HepG2 (cell line): ENCODE results near the gene FAM32A. TPM values are rescaled to one million over a fixed set of nuclear protein-coding genes. Genes with fewer than 3 reads are reported as not detected.
A peak's percentile ranks its signal among the peaks of the same experiment; 100 is the strongest.

Experiments
- BORCS8-MEF2B ChIP-seq: sonication (generic); formaldehyde crosslinking; IDR thresholded peaks from 2 replicates; pipeline ENCODE4 v1.8.0; 2022; ENCODE audit warnings: mild to moderate bottlenecking, missing genetic modification reagents
- EP300 ChIP-seq, 3 experiments: sonication (generic) in 1 of 3; formaldehyde crosslinking in 1 of 3; IDR thresholded peaks; 2 replicates each; pipeline versions ENCODE4 v1.5.1 to v1.6.1; 2011 to 2020; ENCODE audit warnings: low read depth in 2 of 3, low read length in 2 of 3, borderline replicate concordance in 1 of 3, improper control_type of control experiment in 1 of 3, mild to moderate bottlenecking in 1 of 3, missing genetic modification reagents in 1 of 3, moderate library complexity in 1 of 3
- KDM4B ChIP-seq: sonication (generic); formaldehyde crosslinking; IDR thresholded peaks from 2 replicates; pipeline ENCODE4 v1.4.0; 2020; ENCODE audit warnings: missing genetic modification reagents
- RERE ChIP-seq: IDR thresholded peaks from 2 replicates; pipeline ENCODE4 v1.6.1; 2016; ENCODE audit warnings: low read depth, missing genetic modification reagents, missing compliant biosample characterization
- SIX1 ChIP-seq: sonication (generic); formaldehyde crosslinking; IDR thresholded peaks from 2 replicates; pipeline ENCODE4 v1.4.0; 2020; ENCODE audit warnings: missing genetic modification reagents, borderline replicate concordance
- XBP1 ChIP-seq: sonication (generic); formaldehyde crosslinking; IDR thresholded peaks from 2 replicates; pipeline ENCODE4 v1.5.0; 2020; ENCODE audit warnings: missing genetic modification reagents
- ZBED4 ChIP-seq: sonication (generic); formaldehyde crosslinking; IDR thresholded peaks from 2 replicates; pipeline ENCODE4 v1.4.0; 2020; ENCODE audit warnings: missing genetic modification reagents, borderline replicate concordance
- ZFYVE20 ChIP-seq: sonication (generic); formaldehyde crosslinking; IDR thresholded peaks from 2 replicates; pipeline ENCODE4 v1.8.0; 2023; ENCODE audit warnings: low read depth, mild to moderate bottlenecking, moderate library complexity, missing genetic modification reagents, borderline replicate concordance
- ZNF24 ChIP-seq: fragments of 450-650 bp; IDR thresholded peaks from 2 replicates; pipeline ENCODE4 v1.6.1; 2017; ENCODE audit warnings: antibody characterized with exemption, mild to moderate bottlenecking
- ZNF546 ChIP-seq: sonication (generic); formaldehyde crosslinking; conservative IDR thresholded peaks from 2 replicates; pipeline ENCODE4 v1.8.1; 2023; ENCODE audit warnings: mild to moderate bottlenecking, missing genetic modification reagents
- ZNF75D ChIP-seq: sonication (generic); formaldehyde crosslinking; IDR thresholded peaks from 2 replicates; pipeline ENCODE4 v1.8.1; 2023; ENCODE audit warnings: missing genetic modification reagents, mild to moderate bottlenecking, borderline replicate concordance
- ZSCAN12 ChIP-seq: sonication (generic); formaldehyde crosslinking; IDR thresholded peaks from 2 replicates; pipeline ENCODE4 v1.9.0; 2021; ENCODE audit warnings: mild to moderate bottlenecking, missing genetic modification reagents
- ZZZ3 ChIP-seq: sonication (generic); formaldehyde crosslinking; IDR thresholded peaks from 2 replicates; pipeline ENCODE4 v1.4.0; 2020; ENCODE audit warnings: missing genetic modification reagents, mild to moderate bottlenecking, borderline replicate concordance
- polyA plus RNA-seq, 8 experiments: library from polyadenylated mRNA; depleted of rRNA in 3 of 8; stranded (reverse) in 7 of 8; unstranded in 1 of 8; fragments of >200 nt; fragmentation: Illumina TruSeq in 4 of 8; extraction: Trizol in 4 of 8; gene quantifications; 2 replicates each; pipeline versions ENCODE4 v1.2.1 to v1.2.3, GENCODE V29; 2011 to 2016; ENCODE audit warnings: low read depth in 4 of 8, missing spikeins in 1 of 8, mixed read lengths in 1 of 8; ENCODE audit not compliant: insufficient read depth in 1 of 8
- total RNA-seq, 5 experiments: library from RNA; depleted of rRNA; stranded (reverse); fragments of >200 nt; fragmentation: Illumina TruSeq; extraction: Trizol; gene quantifications; 2 replicates each; pipeline ENCODE4 v1.2.3, GENCODE V29; 2016; ENCODE audit warnings: low read depth in 1 of 5
- TF ChIP-seq, protein P1 (sequence below): sonication (generic); formaldehyde crosslinking; IDR thresholded peaks from 2 replicates; pipeline ENCODE4 v1.4.0; 2020; ENCODE audit warnings: missing genetic modification reagents, mild to moderate bottlenecking, borderline replicate concordance
- TF ChIP-seq, protein P2 (sequence below): sonication (generic); formaldehyde crosslinking; IDR thresholded peaks from 2 replicates; pipeline ENCODE4 v1.8.0; 2022; ENCODE audit warnings: mild to moderate bottlenecking, missing genetic modification reagents; ENCODE audit not compliant: insufficient replicate concordance
- TF ChIP-seq, protein P3 (sequence below): sonication (generic); formaldehyde crosslinking; IDR thresholded peaks from 2 replicates; pipeline ENCODE4 v1.8.1; 2023; ENCODE audit warnings: mild to moderate bottlenecking, missing genetic modification reagents

The FAM32A gene
- total and polyA plus RNA-seq, 2 of the 13 experiments (the other 11 are each of a cell fraction or from before 2014, with no cell fraction given), result 85.8 to 86.2 TPM

GRCh38 chr19:16167055-16167454, 18.2 kb upstream of the FAM32A start (continued):
- TF ChIP-seq BORCS8-MEF2B (no peak), SIX1 (CRISPR knock-in tag) (peak; percentile 39; the same call in 1 of the 2 replicates), ZZZ3 (no peak), ZFYVE20 (no peak), ZNF75D (CRISPR knock-in tag) (no peak), ZNF546 (CRISPR knock-in tag) (no peak), ZBED4 (CRISPR knock-in tag) (no peak), ZNF24 (0 out of 2 replicates have a peak, but pooled peaks have one; percentile 28), EP300 (IDR thresholded peaks at IDR 0.05; ENCODE audit: low read depth in 2 of 2, low read length in 2 of 2) (0 out of 4 replicates have a peak, but pooled peaks of 1 of the 2 experiments have one; percentile 34), EP300 (CRISPR knock-in tag; IDR thresholded peaks at IDR 0.05; ENCODE audit: borderline replicate concordance) (no peak), XBP1 (CRISPR knock-in tag) (no peak), RERE (CRISPR knock-in tag) (no peak), ZSCAN12 (CRISPR knock-in tag) (no peak), KDM4B (no peak)
- TF ChIP-seq, protein P1, sequence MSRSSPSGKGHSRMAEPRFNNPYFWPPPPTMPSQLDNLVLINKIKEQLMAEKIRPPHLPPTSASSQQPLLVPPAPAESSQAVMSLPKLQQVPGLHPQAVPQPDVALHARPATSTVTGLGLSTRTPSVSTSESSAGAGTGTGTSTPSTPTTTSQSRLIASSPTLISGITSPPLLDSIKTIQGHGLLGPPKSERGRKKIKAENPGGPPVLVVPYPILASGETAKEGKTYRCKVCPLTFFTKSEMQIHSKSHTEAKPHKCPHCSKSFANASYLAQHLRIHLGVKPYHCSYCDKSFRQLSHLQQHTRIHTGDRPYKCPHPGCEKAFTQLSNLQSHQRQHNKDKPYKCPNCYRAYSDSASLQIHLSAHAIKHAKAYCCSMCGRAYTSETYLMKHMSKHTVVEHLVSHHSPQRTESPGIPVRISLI, result peak; percentile 81
- TF ChIP-seq, protein P2, sequence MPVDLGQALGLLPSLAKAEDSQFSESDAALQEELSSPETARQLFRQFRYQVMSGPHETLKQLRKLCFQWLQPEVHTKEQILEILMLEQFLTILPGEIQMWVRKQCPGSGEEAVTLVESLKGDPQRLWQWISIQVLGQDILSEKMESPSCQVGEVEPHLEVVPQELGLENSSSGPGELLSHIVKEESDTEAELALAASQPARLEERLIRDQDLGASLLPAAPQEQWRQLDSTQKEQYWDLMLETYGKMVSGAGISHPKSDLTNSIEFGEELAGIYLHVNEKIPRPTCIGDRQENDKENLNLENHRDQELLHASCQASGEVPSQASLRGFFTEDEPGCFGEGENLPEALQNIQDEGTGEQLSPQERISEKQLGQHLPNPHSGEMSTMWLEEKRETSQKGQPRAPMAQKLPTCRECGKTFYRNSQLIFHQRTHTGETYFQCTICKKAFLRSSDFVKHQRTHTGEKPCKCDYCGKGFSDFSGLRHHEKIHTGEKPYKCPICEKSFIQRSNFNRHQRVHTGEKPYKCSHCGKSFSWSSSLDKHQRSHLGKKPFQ (CRISPR knock-in tag), result no peak
- TF ChIP-seq, protein P3, sequence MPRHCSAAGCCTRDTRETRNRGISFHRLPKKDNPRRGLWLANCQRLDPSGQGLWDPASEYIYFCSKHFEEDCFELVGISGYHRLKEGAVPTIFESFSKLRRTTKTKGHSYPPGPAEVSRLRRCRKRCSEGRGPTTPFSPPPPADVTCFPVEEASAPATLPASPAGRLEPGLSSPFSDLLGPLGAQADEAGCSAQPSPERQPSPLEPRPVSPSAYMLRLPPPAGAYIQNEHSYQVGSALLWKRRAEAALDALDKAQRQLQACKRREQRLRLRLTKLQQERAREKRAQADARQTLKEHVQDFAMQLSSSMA, result no peak
- TF ChIP-seq, all 625 proteins: peak for 15
